NCI-H1092 treated with DMSO at 0.1 percent for 48 hours (cell line): ENCODE results near the gene FOLR1.
A peak's percentile ranks its signal among the peaks of the same experiment; 100 is the strongest.

ENCODE experiments used
- DNase-seq: peaks from one replicate; lab custom pipeline; 2025; lab: John Stamatoyannopoulos, UW

The FOLR1 gene

DNA sequence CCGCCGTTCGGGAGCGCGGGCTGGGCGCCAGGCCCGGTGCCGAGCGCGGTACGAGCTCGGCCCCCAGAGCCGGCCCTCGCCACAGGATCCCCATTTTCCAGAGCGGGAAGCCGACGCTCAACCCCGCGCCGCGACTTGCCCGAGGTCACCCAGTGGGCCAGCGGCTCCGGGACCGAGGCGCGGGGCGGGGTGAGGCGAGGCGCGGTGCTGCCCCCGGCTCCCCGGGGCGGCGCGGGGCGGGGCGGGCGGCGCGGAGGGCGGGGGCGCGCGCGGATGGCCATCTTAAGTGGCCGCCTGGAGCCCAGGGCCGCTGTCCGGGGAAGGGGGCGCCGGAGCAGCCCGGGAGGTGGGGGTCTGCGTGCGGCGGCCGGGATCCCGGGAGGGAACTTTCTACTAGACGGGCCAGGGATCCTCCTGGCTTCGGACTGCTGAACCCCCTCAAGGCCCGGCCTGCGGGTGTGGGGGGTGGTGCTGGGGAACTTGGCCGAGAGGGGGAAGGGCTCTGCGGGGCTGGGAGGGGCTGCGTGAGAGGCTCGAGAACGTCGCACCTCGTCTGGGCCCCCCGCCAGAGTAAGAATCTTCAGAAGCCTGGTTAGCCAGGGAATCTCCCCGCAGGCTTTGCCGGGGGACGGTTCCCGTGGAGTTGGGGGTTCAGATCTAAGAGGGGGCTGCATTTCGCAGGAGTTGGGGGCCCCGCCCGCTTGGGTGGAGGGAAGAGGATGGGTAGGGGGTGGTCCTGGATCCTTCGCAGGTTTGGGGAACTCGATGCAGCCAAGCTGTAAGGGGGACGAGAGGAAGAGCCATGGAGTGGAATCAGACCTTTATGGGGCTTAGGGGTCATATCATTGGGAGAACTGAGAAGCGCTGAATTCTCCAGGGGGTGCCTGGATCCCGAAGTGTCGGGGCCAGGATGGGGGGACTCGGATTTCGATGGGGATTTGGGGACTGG is 31.9 kb downstream of the FOLR1 start:
- DNase-seq, result peak; percentile 88

DNA sequence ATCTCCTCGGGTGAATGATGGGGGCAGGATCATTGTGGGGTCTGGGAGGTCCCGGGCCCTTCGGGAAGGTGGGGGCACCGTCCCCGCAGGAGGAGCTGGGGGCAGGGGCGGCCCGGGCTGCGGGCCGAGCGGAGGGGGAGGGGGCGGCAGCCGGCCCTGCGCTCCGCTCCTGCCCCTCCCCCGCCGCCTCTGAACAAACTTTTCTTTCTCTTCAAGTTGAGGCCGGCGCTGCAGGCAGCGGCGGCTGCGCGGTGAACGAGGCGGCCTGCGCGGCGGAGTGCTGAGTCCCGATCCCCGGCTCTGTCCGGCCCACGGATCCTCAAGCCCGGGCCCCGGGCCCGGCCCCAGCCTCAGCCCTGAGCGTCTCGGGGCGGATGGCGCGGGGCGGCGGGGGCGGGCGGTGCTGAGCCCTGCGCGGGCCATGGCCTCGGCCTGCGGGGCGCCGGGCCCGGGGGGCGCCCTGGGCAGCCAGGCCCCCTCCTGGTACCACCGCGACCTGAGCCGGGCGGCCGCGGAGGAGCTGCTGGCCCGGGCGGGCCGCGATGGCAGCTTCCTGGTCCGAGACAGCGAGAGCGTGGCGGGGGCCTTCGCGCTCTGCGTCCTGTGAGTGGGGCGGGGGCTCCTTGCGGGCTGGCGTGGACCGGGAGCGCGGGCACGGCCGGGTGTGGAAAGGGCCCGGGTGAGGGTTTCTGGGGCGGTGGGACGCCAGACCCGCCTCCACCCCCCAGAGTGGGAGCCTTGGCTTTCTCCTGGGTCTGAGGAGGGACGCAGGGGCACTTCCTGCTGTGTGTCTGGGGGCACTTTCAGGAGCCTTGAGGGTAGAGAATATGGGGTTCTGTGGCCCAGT is 32.8 kb downstream of the FOLR1 start, which contains the start of gene INPPL1:
INPPL1 (plus strand) TSS at position 204 of the 847 bp plus-strand sequence; CDS start at position 422, 218 bp downstream.
- peak; percentile 32 for DNase-seq

- peak; percentile 32 for DNase-seq
These were observed 33.5 kb downstream of the FOLR1 start for GRCh38 chr11:72225411-72225951.

- DNase-seq, result peak; percentile 79
These were observed 34.8 kb downstream of the FOLR1 start for GRCh38 chr11:72226701-72227100.

DNA sequence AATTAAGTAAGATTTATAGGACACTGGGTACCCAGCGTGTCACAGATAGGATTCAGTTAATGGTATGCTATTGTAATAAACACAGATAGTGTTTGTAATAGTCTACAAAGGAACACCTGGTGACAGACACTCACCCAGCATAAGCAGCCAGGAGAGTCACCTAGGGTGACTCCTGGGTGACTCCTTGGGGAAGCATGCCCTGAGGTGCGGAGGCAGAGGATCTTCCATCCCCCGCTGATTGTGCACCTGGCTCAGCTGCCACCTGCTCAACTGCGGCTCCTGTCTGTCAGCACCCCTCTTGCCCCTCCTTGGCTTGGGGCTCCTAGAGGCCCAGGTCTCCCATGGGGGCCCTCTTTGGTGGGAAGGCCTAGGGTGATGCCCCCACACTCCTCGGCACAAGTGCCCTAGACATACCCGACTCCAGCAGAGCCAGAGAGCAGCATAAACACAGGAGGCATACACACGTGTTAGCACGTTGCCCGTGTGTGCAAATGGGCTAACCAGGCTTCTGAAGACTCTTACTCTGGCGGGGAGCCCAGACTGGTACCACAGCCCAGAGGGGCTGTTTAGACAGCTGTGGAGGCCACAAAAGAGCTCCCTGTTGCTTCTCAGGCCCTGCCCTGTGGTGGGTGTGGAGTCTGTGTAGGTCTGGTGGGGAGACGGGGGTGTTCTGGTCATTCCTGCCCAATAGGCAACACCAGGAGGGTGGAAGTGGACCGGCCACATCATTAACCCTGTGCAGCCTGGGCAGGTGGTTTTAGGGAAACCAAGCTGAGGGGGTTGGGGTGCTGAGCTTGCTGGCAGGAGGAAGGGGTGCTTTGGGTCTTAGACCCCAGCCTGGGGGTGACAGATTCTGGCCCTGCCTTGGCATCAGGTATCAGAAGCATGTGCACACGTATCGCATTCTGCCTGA is 35.6 kb downstream of the FOLR1 start:
- peak; percentile 99 for DNase-seq

DNA sequence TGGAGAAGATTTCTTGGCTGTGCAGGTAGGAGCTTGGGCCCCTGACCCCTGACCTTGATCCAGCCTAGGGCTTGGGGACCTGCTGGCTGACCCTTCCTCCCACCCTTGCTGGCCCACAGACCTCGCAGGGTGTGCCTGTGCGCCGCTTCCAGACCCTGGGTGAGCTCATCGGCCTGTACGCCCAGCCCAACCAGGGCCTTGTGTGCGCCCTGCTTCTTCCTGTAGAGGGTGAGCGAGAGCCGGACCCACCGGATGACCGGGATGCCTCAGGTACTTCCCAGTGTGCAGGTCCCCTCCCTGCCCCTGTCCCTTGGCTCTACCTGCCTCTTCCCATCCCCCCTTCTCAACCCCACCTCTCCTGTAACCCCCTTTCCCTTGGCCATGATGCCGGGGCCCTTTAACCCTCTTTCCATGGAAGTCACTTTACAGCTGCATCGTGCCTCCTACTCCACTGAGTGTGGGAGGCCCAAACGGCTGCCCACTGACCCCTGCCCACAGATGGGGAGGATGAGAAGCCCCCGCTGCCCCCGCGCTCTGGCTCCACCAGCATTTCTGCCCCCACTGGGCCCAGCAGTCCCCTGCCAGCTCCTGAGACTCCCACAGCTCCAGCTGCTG is 36.4 kb downstream of the FOLR1 start:
- DNase-seq, result peak; percentile 52

- DNase-seq, result no peak
These were observed 36.9 kb downstream of the FOLR1 start for GRCh38 chr11:72228844-72229231.

DNA sequence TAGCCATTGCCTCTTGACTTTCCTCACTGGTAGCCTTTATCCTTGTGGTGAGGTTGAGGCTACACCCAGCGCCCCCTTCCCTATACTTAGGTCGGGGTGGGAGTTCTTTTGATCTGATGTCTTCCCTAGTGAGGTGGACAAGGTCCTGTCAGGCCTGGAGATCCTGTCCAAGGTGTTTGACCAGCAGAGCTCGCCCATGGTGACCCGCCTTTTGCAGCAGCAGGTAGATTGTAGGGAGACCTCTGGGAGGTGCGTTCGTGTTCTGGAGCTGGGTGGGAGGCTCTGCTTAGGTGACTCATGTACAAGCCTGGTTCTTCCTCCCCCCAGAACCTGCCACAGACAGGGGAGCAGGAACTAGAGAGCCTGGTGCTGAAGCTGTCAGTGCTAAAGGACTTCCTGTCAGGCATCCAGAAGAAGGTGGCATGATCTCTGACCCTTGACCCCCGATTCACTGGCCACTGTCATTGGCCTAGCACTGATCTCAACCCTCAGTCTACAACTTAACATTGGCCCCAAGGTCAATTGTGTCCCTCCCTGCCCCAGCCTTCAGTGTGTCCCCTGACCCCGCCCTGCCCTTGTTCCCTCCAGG is 37.5 kb downstream of the FOLR1 start:
- DNase-seq, result no peak

GRCh38 chr11:72229925-72230763 is 38.2 kb downstream of the FOLR1 start:
- no peak for DNase-seq

GRCh38 chr11:72230764-72231365 is 38.9 kb downstream of the FOLR1 start:
- no peak for DNase-seq

GRCh38 chr11:72231396-72232259 is 39.7 kb downstream of the FOLR1 start:
- no peak for DNase-seq

GRCh38 chr11:72232260-72233055 is 40.5 kb downstream of the FOLR1 start:
- DNase-seq, result no peak

DNA sequence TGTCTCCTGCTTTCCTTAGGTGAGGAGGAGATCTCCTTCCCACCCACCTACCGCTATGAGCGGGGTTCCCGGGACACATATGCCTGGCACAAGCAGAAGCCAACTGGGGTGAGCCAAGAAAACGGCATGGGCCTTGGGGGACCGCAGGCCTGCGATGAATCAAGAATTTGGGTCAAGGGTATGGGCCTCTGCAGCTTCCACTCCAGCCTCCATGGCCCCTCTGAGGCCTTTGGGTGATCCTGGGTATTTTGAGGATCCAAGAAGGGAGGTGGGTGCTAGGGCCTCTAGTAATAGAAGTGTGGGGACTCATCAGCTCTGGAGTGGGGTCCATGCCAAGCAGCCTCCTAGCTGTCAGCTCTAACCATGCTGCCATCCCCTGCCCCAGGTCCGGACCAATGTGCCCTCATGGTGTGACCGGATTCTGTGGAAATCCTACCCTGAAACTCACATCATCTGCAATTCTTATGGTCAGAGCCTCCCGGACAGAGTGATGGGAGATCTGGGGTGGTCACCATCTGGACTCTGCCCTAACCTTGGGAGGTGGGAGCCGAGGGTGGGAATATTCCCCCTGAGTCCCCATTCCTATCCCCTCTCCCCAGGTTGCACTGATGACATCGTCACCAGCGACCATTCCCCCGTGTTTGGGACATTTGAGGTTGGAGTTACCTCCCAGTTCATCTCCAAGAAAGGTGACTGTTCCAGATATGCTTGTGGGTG is 41.3 kb downstream of the FOLR1 start:
- DNase-seq, result no peak

DNA sequence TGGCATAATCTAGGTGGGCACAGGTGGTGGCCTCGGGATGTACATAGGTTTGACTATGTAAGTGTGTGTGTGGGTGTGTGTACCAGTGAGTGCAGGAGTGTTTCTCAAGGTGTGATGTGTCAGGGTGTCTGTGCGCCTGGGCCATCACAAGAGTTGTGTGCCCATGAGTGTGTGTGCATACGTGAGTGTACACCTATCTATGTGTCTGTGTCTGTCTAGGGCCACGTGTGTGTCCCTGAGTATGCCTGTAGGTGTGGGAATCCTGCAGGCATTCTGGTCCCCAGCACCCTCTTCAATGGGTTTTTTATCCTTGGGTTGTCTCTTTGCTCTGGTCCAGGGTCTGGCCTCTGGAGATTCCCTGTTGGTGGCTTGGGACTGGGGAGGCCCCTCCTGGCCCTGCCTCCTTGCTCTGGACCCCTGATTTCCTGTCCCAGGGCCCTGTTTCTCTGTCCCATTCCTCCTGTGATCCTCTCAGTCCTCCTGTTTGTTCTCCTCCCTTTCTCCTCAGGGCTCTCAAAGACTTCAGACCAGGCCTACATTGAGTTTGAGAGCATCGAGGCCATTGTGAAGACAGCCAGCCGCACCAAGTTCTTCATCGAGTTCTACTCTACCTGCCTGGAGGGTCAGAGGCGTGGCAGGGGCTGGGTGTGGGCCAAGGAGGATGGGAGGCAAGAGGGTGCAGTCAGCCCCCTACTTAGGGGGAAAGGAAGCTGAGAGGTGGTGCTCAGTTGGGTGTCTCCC is 42.0 kb downstream of the FOLR1 start:
- DNase-seq, result no peak

DNA sequence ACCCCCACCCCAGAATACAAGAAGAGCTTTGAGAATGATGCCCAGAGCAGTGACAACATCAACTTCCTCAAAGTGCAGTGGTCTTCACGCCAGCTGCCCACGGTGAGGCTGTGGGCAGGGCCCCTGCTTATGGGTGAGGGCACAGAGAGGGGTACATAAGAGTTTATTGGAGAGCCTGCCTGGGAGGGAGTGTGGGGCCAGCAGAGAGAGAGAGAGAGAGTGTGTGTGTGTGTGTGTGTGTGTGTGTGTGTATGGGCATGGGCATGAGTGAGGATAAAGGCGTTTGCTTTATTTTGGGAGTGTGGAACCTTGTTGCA is 42.5 kb downstream of the FOLR1 start:
- DNase-seq, result no peak

- no peak for DNase-seq
These were observed 43.0 kb downstream of the FOLR1 start for GRCh38 chr11:72234920-72235319.
